Astrocyte (in vitro differentiated cells and primary cell): Measurements from ENCODE around the gene E4F1. TPM values are rescaled to one million over a fixed set of nuclear protein-coding genes. Genes with fewer than 3 reads are reported as not detected.

Experiments used
- DNase-seq: peaks from one replicate; pipeline ENCODE4 v3.0.0-alpha.2; 2010; ENCODE audit warnings: low read depth
- FAIRE-seq: peaks from 2 replicates; lab custom pipeline; 2011; peaks lifted over from hg19 to GRCh38; lab: Jason Lieb, UNC
- H2AFZ ChIP-seq: 2 replicates; pipeline ENCODE4 v1.6.0; 2012; ENCODE audit warnings: low read depth, low read length, inconsistent platforms
- H3K27ac ChIP-seq: 2 replicates; pipeline ENCODE4 v1.5.1; 2011; ENCODE audit warnings: low read depth, low read length, inconsistent platforms
- H3K27me3 ChIP-seq: 2 replicates; pipeline ENCODE4 v1.6.0; 2011; ENCODE audit warnings: low read length, inconsistent platforms; ENCODE audit not compliant: insufficient read depth
- H3K36me3 ChIP-seq: 2 replicates; pipeline ENCODE4 v1.5.1; 2011; ENCODE audit warnings: low read length, inconsistent platforms; ENCODE audit not compliant: insufficient read depth
- H3K4me1 ChIP-seq: 2 replicates; pipeline ENCODE4 v1.5.1; 2011; ENCODE audit warnings: low read length, inconsistent platforms; ENCODE audit not compliant: insufficient read depth
- H3K4me2 ChIP-seq: 2 replicates; pipeline ENCODE4 v1.6.0; 2012; ENCODE audit warnings: low read length, inconsistent platforms
- H3K4me3 ChIP-seq: 2 replicates; pipeline ENCODE4 v1.5.1; 2011; ENCODE audit warnings: low read depth, mild to moderate bottlenecking, low read length, inconsistent platforms; ENCODE audit not compliant: insufficient read depth
- H3K79me2 ChIP-seq: 2 replicates; pipeline ENCODE4 v1.6.0; 2012; ENCODE audit warnings: mild to moderate bottlenecking, low read length, inconsistent platforms; ENCODE audit not compliant: insufficient read depth
- H3K9ac ChIP-seq: 2 replicates; pipeline ENCODE4 v1.6.0; 2012; ENCODE audit warnings: mild to moderate bottlenecking, low read length, inconsistent platforms
- H3K9me3 ChIP-seq: 2 replicates; pipeline ENCODE4 v1.5.1; 2012; ENCODE audit warnings: low read depth, mild to moderate bottlenecking, low read length, inconsistent platforms; ENCODE audit not compliant: insufficient read depth
- H4K20me1 ChIP-seq: 2 replicates; pipeline ENCODE4 v1.6.0; 2012; ENCODE audit warnings: low read length, inconsistent platforms; ENCODE audit not compliant: insufficient read depth
- H3K27ac Mint-ChIP-seq: one replicate; pipeline ENCODE4 v1.8.0; 2021; ENCODE audit warnings: mild to moderate bottlenecking, mixed read lengths; ENCODE audit not compliant: unreplicated experiment
- H3K27me3 Mint-ChIP-seq: one replicate; pipeline ENCODE4 v1.8.0; 2021; ENCODE audit warnings: low read depth, mixed read lengths; ENCODE audit not compliant: unreplicated experiment
- H3K36me3 Mint-ChIP-seq: one replicate; pipeline ENCODE4 v1.8.0; 2021; ENCODE audit warnings: low read depth, mixed read lengths; ENCODE audit not compliant: unreplicated experiment
- H3K4me1 Mint-ChIP-seq: one replicate; pipeline ENCODE4 v1.8.0; 2021; ENCODE audit warnings: low read depth, mixed read lengths; ENCODE audit not compliant: unreplicated experiment
- H3K4me3 Mint-ChIP-seq: one replicate; pipeline ENCODE4 v1.8.0; 2021; ENCODE audit warnings: mild to moderate bottlenecking, moderate library complexity, mixed read lengths; ENCODE audit not compliant: unreplicated experiment
- H3K9me3 Mint-ChIP-seq: one replicate; pipeline ENCODE4 v1.8.0; 2021; ENCODE audit warnings: mild to moderate bottlenecking, mixed read lengths; ENCODE audit not compliant: unreplicated experiment
- CTCF ChIP-seq: IDR thresholded peaks from 2 replicates; pipeline ENCODE4 v1.5.1; 2011; ENCODE audit warnings: low read depth, mild to moderate bottlenecking, inconsistent platforms, low read length, moderate library complexity; ENCODE audit not compliant: insufficient read depth
- EZH2 ChIP-seq: IDR thresholded peaks from 2 replicates; pipeline ENCODE4 v1.6.1; 2012; ENCODE audit warnings: mild to moderate bottlenecking, low read length, inconsistent platforms; ENCODE audit not compliant: insufficient read depth
- total RNA-seq: library from RNA; stranded (reverse); gene quantifications from 2 replicates; pipeline ENCODE4 v1.2.1, GENCODE V29; 2021

The E4F1 gene
- total RNA-seq, 1 donor from 2014 or later = 22.8 TPM

- no peaks in the 10 kb centered on the region for H3K27me3 Mint-ChIP-seq
- no peak overlapping the region for H3K4me2 ChIP-seq
Measured at GRCh38 chr16:2179107-2179501, 44.3 kb upstream of the E4F1 start.

GRCh38 chr16:2179576-2179975 lies 43.8 kb upstream of the E4F1 start:
- peaks cover 11% of the 10 kb centered on the region for H4K20me1 ChIP-seq
- H3K36me3 Mint-ChIP-seq = peaks cover 5% of the 10 kb centered on the region
- no peak overlapping the region for H2AFZ ChIP-seq
- H3K9me3 ChIP-seq = no peaks in the 10 kb centered on the region
- H3K27ac Mint-ChIP-seq = no peak overlapping the region
- H3K27me3 Mint-ChIP-seq = no peaks in the 10 kb centered on the region
- no peaks in the 10 kb centered on the region for H3K27me3 ChIP-seq
- H3K4me1 Mint-ChIP-seq = no peaks in the 10 kb centered on the region
- no peak overlapping the region for H3K4me2 ChIP-seq
- no peaks in the 10 kb centered on the region for H3K4me1 ChIP-seq
- no peaks in the 10 kb centered on the region for H3K79me2 ChIP-seq
- no peak overlapping the region for H3K4me3 ChIP-seq
- no peak for DNase-seq
- no peak for FAIRE-seq
- TF ChIP-seq CTCF (no peak), EZH2 (no peak)
- H3K9me3 Mint-ChIP-seq = no peaks in the 10 kb centered on the region
- H3K9ac ChIP-seq = no peak overlapping the region
- no peaks in the 10 kb centered on the region for H3K36me3 ChIP-seq
- H3K4me3 Mint-ChIP-seq = no peak overlapping the region
- H3K27ac ChIP-seq = no peak overlapping the region

More at GRCh38 chr16:2179107-2179501, 44.3 kb upstream of the E4F1 start:
- Histone ChIP-seq H3K4me3 (no peak overlapping the region), H4K20me1 (peaks cover 12% of the 10 kb centered on the region), H3K36me3 (no peaks in the 10 kb centered on the region), H2AFZ (no peak overlapping the region), H3K79me2 (no peaks in the 10 kb centered on the region), H3K4me1 (no peaks in the 10 kb centered on the region), H3K9ac (no peak overlapping the region), H3K9me3 (no peaks in the 10 kb centered on the region), H3K27ac (no peak overlapping the region), H3K27me3 (no peaks in the 10 kb centered on the region)
- no peak overlapping the region for H3K4me3 Mint-ChIP-seq
- no peaks in the 10 kb centered on the region for H3K4me1 Mint-ChIP-seq
- TF ChIP-seq CTCF (no peak), EZH2 (no peak)
- no peak for DNase-seq
- H3K27ac Mint-ChIP-seq = no peak overlapping the region
- FAIRE-seq = no peak
- no peaks in the 10 kb centered on the region for H3K9me3 Mint-ChIP-seq
- H3K36me3 Mint-ChIP-seq = peaks cover 5% of the 10 kb centered on the region

- Histone ChIP-seq H3K27ac (no peak overlapping the region), H3K4me1 (no peaks in the 10 kb centered on the region), H3K27me3 (no peaks in the 10 kb centered on the region), H4K20me1 (peaks cover 2% of the 10 kb centered on the region), H3K4me3 (no peak overlapping the region), H3K36me3 (no peaks in the 10 kb centered on the region), H3K79me2 (no peaks in the 10 kb centered on the region), H3K4me2 (no peak overlapping the region), H2AFZ (no peak overlapping the region), H3K9ac (no peak overlapping the region), H3K9me3 (no peaks in the 10 kb centered on the region)
- Mint-ChIP-seq H3K27ac (no peak overlapping the region), H3K4me1 (no peaks in the 10 kb centered on the region), H3K27me3 (no peaks in the 10 kb centered on the region), H3K9me3 (no peaks in the 10 kb centered on the region), H3K36me3 (peaks cover 5% of the 10 kb centered on the region), H3K4me3 (no peak overlapping the region)
- DNase-seq = no peak
- no peak for FAIRE-seq
- TF ChIP-seq CTCF = no peak
- no peak for TF ChIP-seq EZH2
Measured at GRCh38 chr16:2180461-2180860, 42.9 kb upstream of the E4F1 start.
